Osteocyte (in vitro differentiated cells): Measurements from ENCODE around the gene PCSK6. TPM values are rescaled to one million over a fixed set of nuclear protein-coding genes. Genes with fewer than 3 reads are reported as not detected.

Experiments used
- DNase-seq: peaks from one replicate; pipeline ENCODE4 v3.0.0; 2021; ENCODE audit warnings: mixed read lengths; ENCODE audit not compliant: unreplicated experiment; ENCODE audit errors: extremely low spot score
- H3K27ac Mint-ChIP-seq: one replicate; pipeline ENCODE4 v1.8.0; 2021; ENCODE audit warnings: mild to moderate bottlenecking, mixed read lengths; ENCODE audit not compliant: unreplicated experiment
- H3K27me3 Mint-ChIP-seq: one replicate; pipeline ENCODE4 v1.8.0; 2021; ENCODE audit warnings: mixed read lengths; ENCODE audit not compliant: unreplicated experiment
- H3K36me3 Mint-ChIP-seq: one replicate; pipeline ENCODE4 v1.8.0; 2021; ENCODE audit warnings: mixed read lengths; ENCODE audit not compliant: unreplicated experiment
- H3K4me1 Mint-ChIP-seq: one replicate; pipeline ENCODE4 v1.8.0; 2021; ENCODE audit warnings: mixed read lengths; ENCODE audit not compliant: unreplicated experiment
- H3K4me3 Mint-ChIP-seq: one replicate; pipeline ENCODE4 v1.8.0; 2021; ENCODE audit warnings: mild to moderate bottlenecking, moderate library complexity, mixed read lengths; ENCODE audit not compliant: unreplicated experiment
- H3K9me3 Mint-ChIP-seq: one replicate; pipeline ENCODE4 v1.8.0; 2021; ENCODE audit warnings: mixed read lengths; ENCODE audit not compliant: unreplicated experiment
- CTCF ChIP-seq: fragments of 200-600 bp; sonication (generic); IDR thresholded peaks from 2 replicates; pipeline ENCODE4 v1.5.0; 2021; ENCODE audit warnings: antibody characterized with exemption, mild to moderate bottlenecking, moderate library complexity
- total RNA-seq: library from RNA; stranded (reverse); gene quantifications from 2 replicates; pipeline ENCODE4 v1.2.1, GENCODE V29; 2021

Gene PCSK6
- total RNA-seq, 1 donor from 2014 or later: 0.43 TPM

DNA sequence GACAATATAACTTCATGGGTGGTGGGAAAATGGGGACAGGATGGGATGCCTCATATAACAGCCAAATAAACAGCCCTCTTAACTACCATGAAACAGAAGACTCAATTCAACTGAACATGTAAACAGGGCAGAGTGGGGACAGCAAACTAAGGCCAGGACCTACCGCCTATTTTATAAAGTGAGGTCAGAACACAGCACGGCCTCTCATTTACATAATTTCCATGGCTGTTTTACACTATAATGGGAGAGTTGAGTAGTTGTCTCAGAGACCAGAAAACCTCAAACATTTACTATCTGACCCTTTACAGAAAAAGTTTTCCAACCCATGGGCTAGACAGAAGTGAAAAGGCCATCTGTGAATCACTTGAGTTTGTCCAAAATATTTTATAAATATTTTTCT lies 137.8 kb downstream of the PCSK6 start:
- peaks cover 23% of the 10 kb centered on the region for H3K27me3 Mint-ChIP-seq
- H3K4me3 Mint-ChIP-seq: no peak overlapping the region
- no peaks in the 10 kb centered on the region for H3K36me3 Mint-ChIP-seq
- TF ChIP-seq CTCF: no peak
- peaks cover 4% of the 10 kb centered on the region for H3K4me1 Mint-ChIP-seq
- H3K9me3 Mint-ChIP-seq: no peaks in the 10 kb centered on the region
- DNase-seq: no peak
- H3K27ac Mint-ChIP-seq: no peak overlapping the region

DNA sequence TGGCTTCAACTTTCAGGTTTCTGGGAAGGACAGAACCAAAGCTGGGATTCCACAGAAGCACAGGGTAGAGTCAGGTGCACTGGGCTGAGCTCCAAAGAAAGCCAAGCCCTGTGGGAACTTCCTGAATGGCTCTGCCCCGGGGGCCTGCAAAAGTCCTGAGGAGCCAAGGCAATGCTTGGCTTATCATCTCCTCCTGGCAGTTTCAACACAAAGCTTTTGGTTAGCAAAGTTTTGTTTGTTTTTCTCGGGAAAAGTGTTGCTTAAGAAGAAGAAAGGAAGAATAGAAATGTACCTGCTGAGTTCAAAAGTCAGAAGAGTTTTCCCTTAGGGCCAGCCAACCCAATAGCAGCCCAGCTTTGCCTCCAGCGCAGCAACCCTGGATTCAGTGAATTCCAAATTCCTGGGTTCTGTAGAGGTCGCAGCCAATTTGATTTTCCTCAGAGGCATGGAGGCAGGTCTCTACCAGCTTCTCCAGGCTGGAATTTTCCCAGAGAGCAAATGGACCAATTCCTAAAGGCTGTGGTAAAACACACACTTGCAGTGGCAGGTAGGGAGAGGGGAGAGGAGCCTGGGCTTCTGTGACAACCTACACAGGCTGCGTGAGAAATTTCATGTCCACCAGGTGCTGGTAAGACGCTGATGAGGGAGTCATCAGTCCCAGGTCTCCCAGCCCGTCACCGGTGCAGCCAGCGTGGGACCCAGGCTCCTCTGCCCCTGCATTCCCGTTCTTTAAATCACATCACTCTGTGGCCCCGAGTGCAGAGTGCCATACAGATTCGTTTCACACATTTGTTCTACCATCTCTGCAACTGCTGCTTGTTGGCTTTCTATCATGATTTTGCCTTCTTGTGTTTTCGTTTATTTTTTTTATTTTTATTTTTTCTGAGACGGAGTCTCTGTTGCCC lies 140.2 kb downstream of the PCSK6 start:
- Mint-ChIP-seq H3K9me3 (no peaks in the 10 kb centered on the region), H3K36me3 (no peaks in the 10 kb centered on the region), H3K4me1 (peaks cover 4% of the 10 kb centered on the region), H3K4me3 (no peak overlapping the region), H3K27me3 (peaks cover 32% of the 10 kb centered on the region), H3K27ac (no peak overlapping the region)
- no peak for DNase-seq
- no peak for TF ChIP-seq CTCF

DNA sequence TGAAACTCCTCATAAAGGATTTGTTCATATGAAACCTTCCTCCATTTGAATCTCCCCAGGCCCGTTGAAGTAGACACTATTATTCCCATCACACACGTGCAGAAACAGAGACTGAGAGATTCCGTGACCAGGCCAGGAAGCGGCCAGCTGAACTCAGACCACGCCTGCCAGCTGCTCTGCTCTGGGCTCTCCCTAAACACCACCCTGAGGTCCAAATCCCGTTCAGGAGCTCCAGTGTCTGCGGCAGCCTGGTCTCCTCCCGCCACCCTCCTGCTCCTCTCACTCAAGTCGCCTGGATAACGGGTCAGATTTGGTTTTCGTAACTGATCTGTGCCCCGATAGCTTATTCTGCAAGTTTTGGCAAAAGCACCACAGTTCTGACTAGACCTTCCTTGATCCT lies 140.9 kb downstream of the PCSK6 start:
- Mint-ChIP-seq H3K4me3 (no peak overlapping the region), H3K9me3 (no peaks in the 10 kb centered on the region), H3K36me3 (no peaks in the 10 kb centered on the region), H3K27me3 (peaks cover 36% of the 10 kb centered on the region), H3K27ac (no peak overlapping the region), H3K4me1 (peaks cover 4% of the 10 kb centered on the region)
- no peak for DNase-seq
- no peak for TF ChIP-seq CTCF

DNA sequence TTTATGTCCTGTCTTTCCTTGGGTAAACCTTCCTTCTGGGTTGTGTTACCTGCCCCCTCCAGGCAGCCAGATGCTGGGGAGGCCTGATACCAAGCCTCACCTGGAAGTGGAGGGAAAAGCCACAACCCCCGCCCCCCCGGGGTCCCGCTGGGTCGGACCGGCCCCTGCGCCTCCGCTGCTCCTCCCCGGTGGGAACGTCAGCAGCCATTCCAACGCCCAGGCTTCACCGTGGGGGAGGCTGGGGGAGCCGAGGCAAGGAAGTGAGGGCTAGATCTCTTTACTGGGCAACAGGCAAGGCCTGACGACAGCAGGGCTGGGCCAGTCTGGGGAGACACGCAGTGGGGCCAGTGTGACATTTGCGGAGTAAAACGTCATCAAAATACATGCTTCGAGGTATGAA lies 141.5 kb downstream of the PCSK6 start:
- peaks cover 4% of the 10 kb centered on the region for H3K4me1 Mint-ChIP-seq
- H3K36me3 Mint-ChIP-seq: no peaks in the 10 kb centered on the region
- H3K27me3 Mint-ChIP-seq: peaks cover 38% of the 10 kb centered on the region
- H3K4me3 Mint-ChIP-seq: no peak overlapping the region
- no peak for DNase-seq
- no peak overlapping the region for H3K27ac Mint-ChIP-seq
- no peak for TF ChIP-seq CTCF
- H3K9me3 Mint-ChIP-seq: no peaks in the 10 kb centered on the region

- no peaks in the 10 kb centered on the region for H3K9me3 Mint-ChIP-seq
- DNase-seq: no peak
- no peak overlapping the region for H3K27ac Mint-ChIP-seq
- no peak overlapping the region for H3K4me3 Mint-ChIP-seq
- no peak for TF ChIP-seq CTCF
- H3K4me1 Mint-ChIP-seq: peaks cover 4% of the 10 kb centered on the region
- H3K27me3 Mint-ChIP-seq: peaks cover 38% of the 10 kb centered on the region
- H3K36me3 Mint-ChIP-seq: no peaks in the 10 kb centered on the region
Observed at GRCh38 chr15:101347454-101347853, 142.1 kb downstream of the PCSK6 start.
